ENCODE data around the gene HOXB8. TPM values are rescaled to one million over a fixed set of nuclear protein-coding genes. Genes with fewer than 3 reads are reported as not detected.

HOXB8 gene
- total and polyA plus RNA-seq, 2 of the 13 experiments (the other 11 are each of a cell fraction or from before 2014, with no cell fraction given), result not detected

- H3K9me3 ChIP-seq (ENCODE audit: low read length), result no peaks in the 10 kb centered on the region
- no peak for ATAC-seq
- no peaks in the 10 kb centered on the region for H3K79me2 ChIP-seq (ENCODE audit: insufficient read depth, low read length)
- TF ChIP-seq ZNF362 (CRISPR knock-in tag; IDR thresholded peaks at IDR 0.05; ENCODE audit: borderline replicate concordance) (no peak), ZNF883 (CRISPR knock-in tag; IDR thresholded peaks at IDR 0.05; ENCODE audit: not compliant biosample characterization) (no peak), CHD2 (IDR thresholded peaks at IDR 0.05; ENCODE audit: low read depth, low read length) (no peak), HES4 (CRISPR knock-in tag; IDR thresholded peaks at IDR 0.05; ENCODE audit: borderline replicate concordance) (no peak), ZNF253 (CRISPR knock-in tag; IDR thresholded peaks at IDR 0.05; ENCODE audit: borderline replicate concordance) (no peak), TIGD3 (CRISPR knock-in tag; IDR thresholded peaks at IDR 0.05; ENCODE audit: borderline replicate concordance) (no peak), ZNF616 (CRISPR knock-in tag; IDR thresholded peaks at IDR 0.05; ENCODE audit: low read depth) (no peak), ZNF274 (CRISPR knock-in tag; IDR thresholded peaks at IDR 0.05) (no peak)
- intact Hi-C loops (cut with micrococcal nuclease; ENCODE audit: unreplicated experiment) (no loop called here), in situ Hi-C loops (cut with HindIII; ENCODE audit: extremely low pct_ligation_motif_present, low pct_unique_long_range_greater_than_20kb) (no loop called here)
- 0% methylated on average over 5 of the region's 5 CpGs for WGBS (ENCODE audit: low lambda C conversion rate)
- BruUV-seq (replicated peaks), result no TSS peak
- H3K4me2 ChIP-seq (ENCODE audit: low read depth, low read length), result no peak overlapping the region
- no peak overlapping the region for H3K9ac ChIP-seq (ENCODE audit: insufficient read depth, low read depth, low read length)
- CTCF ChIA-PET (ENCODE audit: low intra/inter-chr PET ratio, low total read pairs), result no interaction called here
- no peak overlapping the region for H2AFZ ChIP-seq (ENCODE audit: low read length)
- POLR2A ChIA-PET, result no interaction called here
- FAIRE-seq, result no peak
- peaks cover 43 to 99% of the 10 kb centered on the region in 2 experiments for H3K27me3 ChIP-seq (ENCODE audit: control insufficient read depth in 1 of 2, insufficient read depth in 2 of 2, low read length in 2 of 2)
- H3K4me3 ChIP-seq (replicated peaks in 1 of 3; ENCODE audit: insufficient read depth in 1 of 3, low read depth in 2 of 3, low read length in 3 of 3), result no peak overlapping the region
- H3K4me1 ChIP-seq (ENCODE audit: insufficient read depth, low read length), result no peaks in the 10 kb centered on the region
- H3K36me3 ChIP-seq (replicated peaks in 1 of 2; ENCODE audit: control insufficient read depth in 1 of 2, insufficient read depth in 2 of 2, low read length in 2 of 2), result no peaks in the 10 kb centered on the region
- no peak for DNase-seq (ENCODE audit: low spot score)
- H4K20me1 ChIP-seq (ENCODE audit: insufficient read depth, low read length), result 0 out of 2 replicates have a peak, but pooled peaks cover 2% of the 10 kb centered on the region
- H3K27ac ChIP-seq (ENCODE audit: extremely low read length, insufficient read depth, low read length), result no peak overlapping the region
Measured at GRCh38 chr17:48624118-48624517, 9.0 kb upstream of the HOXB8 start.

All from HepG2 (cell line).